GM12892 (cell line): ENCODE measurements around the gene DELE1.

ENCODE experiments used
- POLR2AphosphoS5 ChIP-seq: IDR thresholded peaks from 2 replicates; pipeline ENCODE4 v1.6.1; 2011; ENCODE audit warnings: low read depth, low read length, control low read depth
- TAF1 ChIP-seq: IDR thresholded peaks from 2 replicates; pipeline ENCODE4 v1.6.1; 2011; ENCODE audit warnings: low read depth, mild to moderate bottlenecking, control low read depth, low read length, borderline replicate concordance

- TF ChIP-seq POLR2AphosphoS5: no peak
- no peak for TF ChIP-seq TAF1
These were observed 25.8 kb downstream of the DELE1 start for GRCh38 chr5:141949511-141949910.
